ENCODE results near the gene FGFBP1.

DNA sequence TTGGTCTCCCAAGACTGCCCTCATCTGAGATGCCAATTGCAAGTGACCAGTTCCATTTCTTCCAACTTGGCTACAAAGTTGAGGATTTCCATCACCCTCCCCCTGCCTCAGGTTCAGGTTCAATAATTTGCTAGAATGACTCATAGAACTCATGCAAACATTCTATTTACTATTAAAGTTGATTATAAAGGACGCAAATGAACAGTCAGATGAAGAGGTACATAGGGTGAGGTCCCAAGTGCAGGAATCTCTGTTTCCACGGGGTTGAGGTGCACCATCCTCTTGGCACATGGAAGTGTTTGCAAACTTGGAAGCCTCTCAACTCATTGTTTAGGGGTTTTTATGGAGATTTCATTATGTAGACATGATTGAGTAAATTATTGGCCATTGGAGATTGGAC is 41.0 kb downstream of the FGFBP1 start:
- no peak for TF ChIP-seq POLR2A (IDR thresholded peaks at IDR 0.05)
- TF ChIP-seq, protein P1, sequence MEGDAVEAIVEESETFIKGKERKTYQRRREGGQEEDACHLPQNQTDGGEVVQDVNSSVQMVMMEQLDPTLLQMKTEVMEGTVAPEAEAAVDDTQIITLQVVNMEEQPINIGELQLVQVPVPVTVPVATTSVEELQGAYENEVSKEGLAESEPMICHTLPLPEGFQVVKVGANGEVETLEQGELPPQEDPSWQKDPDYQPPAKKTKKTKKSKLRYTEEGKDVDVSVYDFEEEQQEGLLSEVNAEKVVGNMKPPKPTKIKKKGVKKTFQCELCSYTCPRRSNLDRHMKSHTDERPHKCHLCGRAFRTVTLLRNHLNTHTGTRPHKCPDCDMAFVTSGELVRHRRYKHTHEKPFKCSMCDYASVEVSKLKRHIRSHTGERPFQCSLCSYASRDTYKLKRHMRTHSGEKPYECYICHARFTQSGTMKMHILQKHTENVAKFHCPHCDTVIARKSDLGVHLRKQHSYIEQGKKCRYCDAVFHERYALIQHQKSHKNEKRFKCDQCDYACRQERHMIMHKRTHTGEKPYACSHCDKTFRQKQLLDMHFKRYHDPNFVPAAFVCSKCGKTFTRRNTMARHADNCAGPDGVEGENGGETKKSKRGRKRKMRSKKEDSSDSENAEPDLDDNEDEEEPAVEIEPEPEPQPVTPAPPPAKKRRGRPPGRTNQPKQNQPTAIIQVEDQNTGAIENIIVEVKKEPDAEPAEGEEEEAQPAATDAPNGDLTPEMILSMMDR (IDR thresholded peaks at IDR 0.05) = no peak
